ENCODE measurements around the gene AQP1.

DNA sequence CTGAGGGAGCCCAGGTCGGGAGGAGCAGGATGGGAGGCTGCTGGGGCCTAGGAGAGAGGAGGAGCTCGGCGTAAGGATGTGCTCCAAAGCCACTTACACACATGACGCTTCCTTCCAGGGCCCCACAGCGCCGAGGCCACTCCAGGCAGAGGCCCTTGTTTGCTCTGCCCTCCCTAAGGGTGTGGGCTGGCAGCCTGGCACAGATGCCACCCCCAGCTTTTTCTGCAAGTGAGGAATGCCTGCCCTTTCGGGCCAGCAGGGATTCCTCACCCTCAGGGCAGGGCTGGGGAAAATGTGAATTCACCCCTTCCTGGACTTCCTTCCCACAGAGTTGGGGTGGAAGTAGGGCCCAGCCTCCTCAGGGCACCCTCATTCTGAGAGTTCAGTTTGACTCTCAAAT is 5.6 kb upstream of the AQP1 start:
- TF ChIP-seq, protein P1, sequence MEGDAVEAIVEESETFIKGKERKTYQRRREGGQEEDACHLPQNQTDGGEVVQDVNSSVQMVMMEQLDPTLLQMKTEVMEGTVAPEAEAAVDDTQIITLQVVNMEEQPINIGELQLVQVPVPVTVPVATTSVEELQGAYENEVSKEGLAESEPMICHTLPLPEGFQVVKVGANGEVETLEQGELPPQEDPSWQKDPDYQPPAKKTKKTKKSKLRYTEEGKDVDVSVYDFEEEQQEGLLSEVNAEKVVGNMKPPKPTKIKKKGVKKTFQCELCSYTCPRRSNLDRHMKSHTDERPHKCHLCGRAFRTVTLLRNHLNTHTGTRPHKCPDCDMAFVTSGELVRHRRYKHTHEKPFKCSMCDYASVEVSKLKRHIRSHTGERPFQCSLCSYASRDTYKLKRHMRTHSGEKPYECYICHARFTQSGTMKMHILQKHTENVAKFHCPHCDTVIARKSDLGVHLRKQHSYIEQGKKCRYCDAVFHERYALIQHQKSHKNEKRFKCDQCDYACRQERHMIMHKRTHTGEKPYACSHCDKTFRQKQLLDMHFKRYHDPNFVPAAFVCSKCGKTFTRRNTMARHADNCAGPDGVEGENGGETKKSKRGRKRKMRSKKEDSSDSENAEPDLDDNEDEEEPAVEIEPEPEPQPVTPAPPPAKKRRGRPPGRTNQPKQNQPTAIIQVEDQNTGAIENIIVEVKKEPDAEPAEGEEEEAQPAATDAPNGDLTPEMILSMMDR (IDR thresholded peaks at IDR 0.05), result no peak
- no peak for TF ChIP-seq POLR2A (IDR thresholded peaks at IDR 0.05)
